Measurements from ENCODE around the gene GRB14.

The GRB14 gene

GRCh38 chr2:164620873-164621763 lies at the start of gene GRB14:
TSS of gene GRB14 (minus strand) at chr2:164621482. CDS start at chr2:164621309, 173 bp downstream.
- ChIA-PET CTCF (no interaction called here), POLR2A (no interaction called here)
- DNase-seq (ENCODE audit: extremely low spot score), result no peak
- TF ChIP-seq CTCF (IDR thresholded peaks at IDR 0.05; ENCODE audit: control extremely low read depth, extremely low read depth, low read depth, missing control alignments), result no peak

- DNase-seq (ENCODE audit: extremely low spot score), result no peak
- POLR2A ChIA-PET, result no interaction called here
- CTCF ChIA-PET, result no interaction called here
- TF ChIP-seq CTCF (IDR thresholded peaks at IDR 0.05; ENCODE audit: control extremely low read depth, extremely low read depth, low read depth, missing control alignments), result no peak
Observed at GRCh38 chr2:164669291-164669690, 48.0 kb upstream of the GRB14 start.

GRCh38 chr2:164667566-164667965 lies 46.3 kb upstream of the GRB14 start:
- ChIA-PET CTCF (no interaction called here), POLR2A (no interaction called here)
- DNase-seq (ENCODE audit: extremely low spot score), result no peak
- TF ChIP-seq CTCF (IDR thresholded peaks at IDR 0.05; ENCODE audit: control extremely low read depth, extremely low read depth, low read depth, missing control alignments), result no peak

- POLR2A ChIA-PET, result no interaction called here
- no peak for TF ChIP-seq CTCF (IDR thresholded peaks at IDR 0.05; ENCODE audit: control extremely low read depth, extremely low read depth, low read depth, missing control alignments)
- CTCF ChIA-PET, result no interaction called here
- DNase-seq (ENCODE audit: extremely low spot score), result no peak
Observed at GRCh38 chr2:164664070-164664469, 42.8 kb upstream of the GRB14 start.

GRCh38 chr2:164662868-164663631 lies 41.8 kb upstream of the GRB14 start:
- ChIA-PET POLR2A (no interaction called here), CTCF (no interaction called here)
- no peak for TF ChIP-seq CTCF (IDR thresholded peaks at IDR 0.05; ENCODE audit: control extremely low read depth, extremely low read depth, low read depth, missing control alignments)
- DNase-seq (ENCODE audit: extremely low spot score), result no peak

GRCh38 chr2:164662066-164662465 lies 40.8 kb upstream of the GRB14 start:
- CTCF ChIA-PET, result no interaction called here
- no peak for TF ChIP-seq CTCF (IDR thresholded peaks at IDR 0.05; ENCODE audit: control extremely low read depth, extremely low read depth, low read depth, missing control alignments)
- POLR2A ChIA-PET, result no interaction called here
- DNase-seq (ENCODE audit: extremely low spot score), result no peak
